GM12891 (cell line): ENCODE data around the gene NPL.

Experiments used
- DNase-seq: peaks from one replicate; pipeline ENCODE4 v3.0.0; 2011; ENCODE audit warnings: low spot score; ENCODE audit not compliant: insufficient read length
- FAIRE-seq: peaks from 2 replicates; lab custom pipeline; 2011; peaks lifted over from hg19 to GRCh38; lab: Jason Lieb, UNC
- PAX5 ChIP-seq: IDR thresholded peaks from 2 replicates; pipeline ENCODE4 v1.6.1; 2011; ENCODE audit warnings: low read length, moderate library complexity, mild to moderate bottlenecking; ENCODE audit not compliant: insufficient read depth, severe bottlenecking
- POLR2A ChIP-seq: IDR thresholded peaks from 2 replicates; pipeline ENCODE4 v1.6.1; 2011; ENCODE audit warnings: low read depth, low read length, control low read depth
- POLR2AphosphoS5 ChIP-seq: IDR thresholded peaks from 2 replicates; pipeline ENCODE4 v1.6.1; 2011; ENCODE audit warnings: low read depth, low read length, control low read depth
- POU2F2 ChIP-seq: IDR thresholded peaks from 2 replicates; pipeline ENCODE4 v1.6.1; 2011; ENCODE audit warnings: low read depth, mild to moderate bottlenecking, control low read depth, low read length, moderate library complexity
- SPI1 ChIP-seq: IDR thresholded peaks from 2 replicates; pipeline ENCODE4 v1.6.1; 2011; ENCODE audit warnings: low read depth, low read length, control low read depth
- TAF1 ChIP-seq: IDR thresholded peaks from 2 replicates; pipeline ENCODE4 v1.6.1; 2011; ENCODE audit warnings: low read depth, low read length, control low read depth

NPL gene

DNA sequence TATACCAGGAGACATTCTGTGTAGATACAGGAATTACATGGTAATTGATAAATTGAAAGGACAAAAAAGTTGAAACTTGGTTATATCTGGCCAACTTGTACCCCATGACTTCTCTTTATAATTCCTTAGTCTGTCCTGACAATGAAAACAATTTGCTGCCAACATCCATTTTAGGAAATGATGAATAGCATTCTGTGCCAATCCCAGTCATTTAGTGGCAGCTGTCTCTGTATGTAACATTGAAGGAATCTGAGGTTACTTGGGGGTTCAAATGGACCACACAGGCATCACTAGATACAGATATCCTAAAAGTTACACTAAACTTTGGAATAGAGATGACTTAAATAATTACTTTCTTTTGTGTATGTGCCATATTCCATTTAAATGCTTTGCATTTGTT is 87.8 kb downstream of the NPL start:
- FAIRE-seq (no peak), DNase-seq (no peak)
- TF ChIP-seq TAF1 (no peak), POLR2A (no peak), POU2F2 (no peak), SPI1 (no peak), PAX5 (no peak), POLR2AphosphoS5 (no peak)

GRCh38 chr1:182877842-182878241 is 88.3 kb downstream of the NPL start:
- FAIRE-seq (no peak), DNase-seq (no peak)
- TF ChIP-seq SPI1 (no peak), POLR2AphosphoS5 (no peak), TAF1 (no peak), POU2F2 (no peak), PAX5 (no peak), POLR2A (no peak)
